ENCODE data around the gene NEUROG2. TPM values are rescaled to one million over a fixed set of nuclear protein-coding genes. Genes with fewer than 3 reads are reported as not detected.

NEUROG2 gene
- total and polyA plus RNA-seq, 2 donors (not counting 3 experiments of a cell fraction or from before 2014, with no cell fraction given): not detected

GRCh38 chr4:112559053-112559452, 43.1 kb upstream of the NEUROG2 start:
- FAIRE-seq: no peak
- ChIA-PET POLR2A (no interaction called here), CTCF (no interaction called here)
- no peaks in the 10 kb centered on the region for H3K36me3 ChIP-seq (ENCODE audit: control insufficient read depth in 2 of 2, extremely low read depth in 1 of 2, insufficient read depth in 2 of 2, low read length in 2 of 2)
- TF ChIP-seq FOS (IDR thresholded peaks at IDR 0.05; ENCODE audit: borderline replicate concordance, insufficient read depth, low read length): no peak
- no peak for TF ChIP-seq GATA2 (IDR thresholded peaks at IDR 0.05; ENCODE audit: insufficient read depth, insufficient read length, low read depth, low read length)
- no peak for TF ChIP-seq MYC (IDR thresholded peaks at IDR 0.05; ENCODE audit: low read depth, low read length)
- TF ChIP-seq MAX (IDR thresholded peaks at IDR 0.05; ENCODE audit: insufficient read depth, insufficient read length): no peak
- TF ChIP-seq JUN (IDR thresholded peaks at IDR 0.05; ENCODE audit: borderline replicate concordance, insufficient read depth, insufficient read length, low read depth): no peak
- TF ChIP-seq POLR2AphosphoS5 (IDR thresholded peaks at IDR 0.05; ENCODE audit: insufficient read depth, low read depth, low read length): no peak
- no peak for TF ChIP-seq EZH2 (IDR thresholded peaks at IDR 0.05; ENCODE audit: borderline replicate concordance, low read depth, low read length, severe bottlenecking)
- no peak for TF ChIP-seq CTCF (IDR thresholded peaks at IDR 0.05; ENCODE audit: extremely low read depth in 1 of 2, insufficient read depth in 1 of 2, low read depth in 1 of 2, low read length in 2 of 2)
- no peak for TF ChIP-seq POLR2A (IDR thresholded peaks at IDR 0.05; ENCODE audit: low read depth, low read length)
- no peak overlapping the region for H3K4me3 ChIP-seq (replicated peaks in 1 of 3; ENCODE audit: insufficient read depth in 1 of 3, low read depth in 1 of 3, low read length in 3 of 3)
- intact Hi-C loops (cut with micrococcal nuclease): no loop called here
- no peak overlapping the region for H3K4me2 ChIP-seq (ENCODE audit: insufficient read depth, low read length)
- H2AFZ ChIP-seq (ENCODE audit: low read depth, low read length): no peak overlapping the region
- H3K9me1 ChIP-seq (replicated peaks; ENCODE audit: control insufficient read depth, extremely low read depth, insufficient read depth, low read length): no peaks in the 10 kb centered on the region
- H3K9ac ChIP-seq (replicated peaks; ENCODE audit: extremely low read depth, insufficient read depth, low read length): no peak overlapping the region
- no peaks in the 10 kb centered on the region for H3K79me2 ChIP-seq (ENCODE audit: control insufficient read depth, insufficient read depth, low read length)
- no peaks in the 10 kb centered on the region for H3K27me3 ChIP-seq (ENCODE audit: control insufficient read depth in 2 of 2, insufficient read depth in 2 of 2, low read length in 2 of 2)
- dilution Hi-C loops (cut with MboI; ENCODE audit: extremely low pct_ligation_motif_present, low sequenced_read_pairs): no loop called here
- H3K27ac ChIP-seq (ENCODE audit: insufficient read depth, low read depth, low read length): no peak overlapping the region
- H4K20me1 ChIP-seq (replicated peaks; ENCODE audit: control insufficient read depth, extremely low read depth, insufficient read depth, low read length): no peaks in the 10 kb centered on the region
- BruUV-seq (replicated peaks): no TSS peak
- DNase-seq (ENCODE audit: low read depth, low spot score): no peak
- H3K9me3 ChIP-seq (replicated peaks; ENCODE audit: control insufficient read depth, insufficient read depth, low read length): no peaks in the 10 kb centered on the region
- no peaks in the 10 kb centered on the region for H3K4me1 ChIP-seq (ENCODE audit: control insufficient read depth, extremely low read depth, insufficient read depth, low read length)

All from endothelial cell of umbilical vein (primary cell).